Measurements from ENCODE around the gene ALAS1. TPM values are rescaled to one million over a fixed set of nuclear protein-coding genes. Genes with fewer than 3 reads are reported as not detected.
A peak's percentile ranks its signal among the peaks of the same experiment; 100 is the strongest.

The ALAS1 gene
- total and polyA plus RNA-seq, 9 of the 15 experiments (the other 6 are each of a cell fraction or from before 2014, with no cell fraction given), result 21.4 to 49.5 (median 34.4) TPM

DNA sequence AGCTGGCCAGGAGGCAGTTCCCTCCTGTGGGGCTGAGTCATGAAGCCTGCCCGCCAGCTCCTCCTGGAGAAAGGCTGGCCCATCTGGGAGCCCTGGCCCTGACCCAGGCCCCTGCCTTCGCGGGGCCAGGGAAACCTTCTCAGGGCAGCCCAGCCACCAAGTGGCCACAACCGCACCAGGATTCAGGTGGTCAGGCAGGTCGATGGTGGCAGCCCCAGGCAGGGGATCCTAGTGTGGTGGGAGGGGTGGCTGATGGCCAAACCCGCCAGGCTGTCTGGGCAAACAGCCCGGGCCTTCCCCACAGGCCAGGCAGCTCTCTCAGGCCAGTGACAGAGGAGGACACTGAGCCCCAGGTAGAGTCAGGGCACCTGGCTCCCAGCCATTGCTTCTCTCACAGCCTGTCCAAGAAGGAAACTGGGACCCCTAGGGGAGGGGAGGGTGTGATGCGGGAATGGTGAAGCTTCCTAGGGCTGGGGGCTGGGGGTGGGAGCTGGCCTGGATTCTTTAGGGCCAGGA is 39.8 kb downstream of the ALAS1 start (continued):
- TF ChIP-seq, protein P1, sequence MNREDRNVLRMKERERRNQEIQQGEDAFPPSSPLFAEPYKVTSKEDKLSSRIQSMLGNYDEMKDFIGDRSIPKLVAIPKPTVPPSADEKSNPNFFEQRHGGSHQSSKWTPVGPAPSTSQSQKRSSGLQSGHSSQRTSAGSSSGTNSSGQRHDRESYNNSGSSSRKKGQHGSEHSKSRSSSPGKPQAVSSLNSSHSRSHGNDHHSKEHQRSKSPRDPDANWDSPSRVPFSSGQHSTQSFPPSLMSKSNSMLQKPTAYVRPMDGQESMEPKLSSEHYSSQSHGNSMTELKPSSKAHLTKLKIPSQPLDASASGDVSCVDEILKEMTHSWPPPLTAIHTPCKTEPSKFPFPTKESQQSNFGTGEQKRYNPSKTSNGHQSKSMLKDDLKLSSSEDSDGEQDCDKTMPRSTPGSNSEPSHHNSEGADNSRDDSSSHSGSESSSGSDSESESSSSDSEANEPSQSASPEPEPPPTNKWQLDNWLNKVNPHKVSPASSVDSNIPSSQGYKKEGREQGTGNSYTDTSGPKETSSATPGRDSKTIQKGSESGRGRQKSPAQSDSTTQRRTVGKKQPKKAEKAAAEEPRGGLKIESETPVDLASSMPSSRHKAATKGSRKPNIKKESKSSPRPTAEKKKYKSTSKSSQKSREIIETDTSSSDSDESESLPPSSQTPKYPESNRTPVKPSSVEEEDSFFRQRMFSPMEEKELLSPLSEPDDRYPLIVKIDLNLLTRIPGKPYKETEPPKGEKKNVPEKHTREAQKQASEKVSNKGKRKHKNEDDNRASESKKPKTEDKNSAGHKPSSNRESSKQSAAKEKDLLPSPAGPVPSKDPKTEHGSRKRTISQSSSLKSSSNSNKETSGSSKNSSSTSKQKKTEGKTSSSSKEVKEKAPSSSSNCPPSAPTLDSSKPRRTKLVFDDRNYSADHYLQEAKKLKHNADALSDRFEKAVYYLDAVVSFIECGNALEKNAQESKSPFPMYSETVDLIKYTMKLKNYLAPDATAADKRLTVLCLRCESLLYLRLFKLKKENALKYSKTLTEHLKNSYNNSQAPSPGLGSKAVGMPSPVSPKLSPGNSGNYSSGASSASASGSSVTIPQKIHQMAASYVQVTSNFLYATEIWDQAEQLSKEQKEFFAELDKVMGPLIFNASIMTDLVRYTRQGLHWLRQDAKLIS (CRISPR knock-in tag; IDR thresholded peaks at IDR 0.05), result no peak
- TF ChIP-seq, protein P2, sequence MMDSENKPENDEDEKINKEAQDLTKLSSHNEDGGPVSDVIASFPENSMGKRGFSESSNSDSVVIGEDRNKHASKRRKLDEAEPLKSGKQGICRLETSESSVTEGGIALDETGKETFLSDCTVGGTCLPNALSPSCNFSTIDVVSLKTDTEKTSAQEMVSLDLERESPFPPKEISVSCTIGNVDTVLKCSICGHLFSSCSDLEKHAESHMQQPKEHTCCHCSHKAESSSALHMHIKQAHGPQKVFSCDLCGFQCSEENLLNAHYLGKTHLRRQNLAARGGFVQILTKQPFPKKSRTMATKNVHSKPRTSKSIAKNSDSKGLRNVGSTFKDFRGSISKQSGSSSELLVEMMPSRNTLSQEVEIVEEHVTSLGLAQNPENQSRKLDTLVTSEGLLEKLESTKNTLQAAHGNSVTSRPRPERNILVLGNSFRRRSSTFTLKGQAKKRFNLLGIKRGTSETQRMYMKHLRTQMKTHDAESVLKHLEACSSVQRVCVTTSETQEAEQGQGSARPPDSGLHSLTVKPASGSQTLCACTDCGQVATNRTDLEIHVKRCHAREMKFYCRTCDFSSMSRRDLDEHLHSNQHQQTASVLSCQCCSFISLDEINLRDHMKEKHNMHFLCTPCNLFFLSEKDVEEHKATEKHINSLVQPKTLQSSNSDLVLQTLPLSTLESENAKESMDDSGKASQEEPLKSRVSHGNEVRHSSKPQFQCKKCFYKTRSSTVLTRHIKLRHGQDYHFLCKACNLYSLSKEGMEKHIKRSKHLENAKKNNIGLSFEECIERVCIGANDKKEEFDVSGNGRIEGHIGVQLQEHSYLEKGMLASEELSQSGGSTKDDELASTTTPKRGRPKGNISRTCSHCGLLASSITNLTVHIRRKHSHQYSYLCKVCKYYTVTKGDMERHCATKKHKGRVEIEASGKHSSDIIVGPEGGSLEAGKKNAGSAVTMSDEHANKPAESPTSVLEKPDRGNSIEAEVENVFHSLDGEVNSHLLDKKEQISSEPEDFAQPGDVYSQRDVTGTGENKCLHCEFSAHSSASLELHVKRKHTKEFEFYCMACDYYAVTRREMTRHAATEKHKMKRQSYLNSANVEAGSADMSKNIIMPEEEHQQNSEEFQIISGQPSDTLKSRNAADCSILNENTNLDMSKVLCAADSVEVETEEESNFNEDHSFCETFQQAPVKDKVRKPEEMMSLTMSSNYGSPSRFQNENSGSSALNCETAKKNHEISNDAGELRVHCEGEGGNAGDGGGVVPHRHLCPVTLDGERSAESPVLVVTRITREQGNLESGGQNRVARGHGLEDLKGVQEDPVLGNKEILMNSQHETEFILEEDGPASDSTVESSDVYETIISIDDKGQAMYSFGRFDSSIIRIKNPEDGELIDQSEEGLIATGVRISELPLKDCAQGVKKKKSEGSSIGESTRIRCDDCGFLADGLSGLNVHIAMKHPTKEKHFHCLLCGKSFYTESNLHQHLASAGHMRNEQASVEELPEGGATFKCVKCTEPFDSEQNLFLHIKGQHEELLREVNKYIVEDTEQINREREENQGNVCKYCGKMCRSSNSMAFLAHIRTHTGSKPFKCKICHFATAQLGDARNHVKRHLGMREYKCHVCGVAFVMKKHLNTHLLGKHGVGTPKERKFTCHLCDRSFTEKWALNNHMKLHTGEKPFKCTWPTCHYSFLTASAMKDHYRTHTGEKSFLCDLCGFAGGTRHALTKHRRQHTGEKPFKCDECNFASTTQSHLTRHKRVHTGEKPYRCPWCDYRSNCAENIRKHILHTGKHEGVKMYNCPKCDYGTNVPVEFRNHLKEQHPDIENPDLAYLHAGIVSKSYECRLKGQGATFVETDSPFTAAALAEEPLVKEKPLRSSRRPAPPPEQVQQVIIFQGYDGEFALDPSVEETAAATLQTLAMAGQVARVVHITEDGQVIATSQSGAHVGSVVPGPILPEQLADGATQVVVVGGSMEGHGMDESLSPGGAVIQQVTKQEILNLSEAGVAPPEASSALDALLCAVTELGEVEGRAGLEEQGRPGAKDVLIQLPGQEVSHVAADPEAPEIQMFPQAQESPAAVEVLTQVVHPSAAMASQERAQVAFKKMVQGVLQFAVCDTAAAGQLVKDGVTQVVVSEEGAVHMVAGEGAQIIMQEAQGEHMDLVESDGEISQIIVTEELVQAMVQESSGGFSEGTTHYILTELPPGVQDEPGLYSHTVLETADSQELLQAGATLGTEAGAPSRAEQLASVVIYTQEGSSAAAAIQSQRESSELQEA (IDR thresholded peaks at IDR 0.05; ENCODE audit: low read depth), result no peak
- no peak for TF ChIP-seq ELF4 (CRISPR knock-in tag; IDR thresholded peaks at IDR 0.05)
- no peak for TF ChIP-seq ETS2 (tag; IDR thresholded peaks at IDR 0.05; ENCODE audit: borderline replicate concordance, poor library complexity, severe bottlenecking)
- TF ChIP-seq RNF2 (IDR thresholded peaks at IDR 0.05), result no peak
- TF ChIP-seq RAD51 (IDR thresholded peaks at IDR 0.05; ENCODE audit: borderline replicate concordance, low read depth), result no peak
- TF ChIP-seq, protein P3, sequence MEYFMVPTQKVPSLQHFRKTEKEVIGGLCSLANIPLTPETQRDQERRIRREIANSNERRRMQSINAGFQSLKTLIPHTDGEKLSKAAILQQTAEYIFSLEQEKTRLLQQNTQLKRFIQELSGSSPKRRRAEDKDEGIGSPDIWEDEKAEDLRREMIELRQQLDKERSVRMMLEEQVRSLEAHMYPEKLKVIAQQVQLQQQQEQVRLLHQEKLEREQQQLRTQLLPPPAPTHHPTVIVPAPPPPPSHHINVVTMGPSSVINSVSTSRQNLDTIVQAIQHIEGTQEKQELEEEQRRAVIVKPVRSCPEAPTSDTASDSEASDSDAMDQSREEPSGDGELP (CRISPR knock-in tag; IDR thresholded peaks at IDR 0.05; ENCODE audit: borderline replicate concordance), result peak; percentile 35; the same call in 1 of the 2 replicates
- TF ChIP-seq, protein P4, sequence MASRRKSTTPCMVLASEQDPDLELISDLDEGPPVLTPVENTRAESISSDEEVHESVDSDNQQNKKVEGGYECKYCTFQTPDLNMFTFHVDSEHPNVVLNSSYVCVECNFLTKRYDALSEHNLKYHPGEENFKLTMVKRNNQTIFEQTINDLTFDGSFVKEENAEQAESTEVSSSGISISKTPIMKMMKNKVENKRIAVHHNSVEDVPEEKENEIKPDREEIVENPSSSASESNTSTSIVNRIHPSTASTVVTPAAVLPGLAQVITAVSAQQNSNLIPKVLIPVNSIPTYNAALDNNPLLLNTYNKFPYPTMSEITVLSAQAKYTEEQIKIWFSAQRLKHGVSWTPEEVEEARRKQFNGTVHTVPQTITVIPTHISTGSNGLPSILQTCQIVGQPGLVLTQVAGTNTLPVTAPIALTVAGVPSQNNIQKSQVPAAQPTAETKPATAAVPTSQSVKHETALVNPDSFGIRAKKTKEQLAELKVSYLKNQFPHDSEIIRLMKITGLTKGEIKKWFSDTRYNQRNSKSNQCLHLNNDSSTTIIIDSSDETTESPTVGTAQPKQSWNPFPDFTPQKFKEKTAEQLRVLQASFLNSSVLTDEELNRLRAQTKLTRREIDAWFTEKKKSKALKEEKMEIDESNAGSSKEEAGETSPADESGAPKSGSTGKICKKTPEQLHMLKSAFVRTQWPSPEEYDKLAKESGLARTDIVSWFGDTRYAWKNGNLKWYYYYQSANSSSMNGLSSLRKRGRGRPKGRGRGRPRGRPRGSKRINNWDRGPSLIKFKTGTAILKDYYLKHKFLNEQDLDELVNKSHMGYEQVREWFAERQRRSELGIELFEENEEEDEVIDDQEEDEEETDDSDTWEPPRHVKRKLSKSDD (conservative IDR thresholded peaks at IDR 0.05; ENCODE audit: low read length), result no peak
- peak; percentile 70 for TF ChIP-seq FOSL1 (tag; conservative IDR thresholded peaks at IDR 0.05)
- TF ChIP-seq CBX3 (IDR thresholded peaks at IDR 0.05; ENCODE audit: borderline replicate concordance in 1 of 2, low read length in 2 of 2), result no peak
- TF ChIP-seq NCOA6 (IDR thresholded peaks at IDR 0.05), result no peak
- no peak for TF ChIP-seq HMG20A (CRISPR knock-in tag; conservative IDR thresholded peaks at IDR 0.05)

All from K562 (cell line).